Brain microvascular endothelial cell (primary cell): ENCODE results near the gene RYR3.

Experiments
- DNase-seq: peaks from one replicate; pipeline ENCODE4 v3.0.0-alpha.2; 2020
- H3K27ac ChIP-seq: fragments of 250-450 bp; sonication (Bioruptor Pico); 2 replicates; pipeline ENCODE4 v1.5.1; 2020; ENCODE audit warnings: mild to moderate bottlenecking, moderate library complexity
- H3K27me3 ChIP-seq: fragments of 250-450 bp; sonication (Bioruptor Pico); replicated peaks from 2 replicates; pipeline ENCODE4 v1.5.1; 2020; ENCODE audit warnings: mild to moderate bottlenecking
- H3K36me3 ChIP-seq: fragments of 250-450 bp; sonication (Bioruptor Pico); replicated peaks from 2 replicates; pipeline ENCODE4 v1.5.1; 2020; ENCODE audit warnings: mild to moderate bottlenecking
- H3K4me3 ChIP-seq: 2 replicates; pipeline ENCODE4 v1.5.1; 2011; ENCODE audit warnings: low read depth, mild to moderate bottlenecking, control low read depth, low read length, moderate library complexity
- CTCF ChIP-seq: IDR thresholded peaks from 2 replicates; pipeline ENCODE4 v1.5.1; 2011; ENCODE audit warnings: low read depth, mild to moderate bottlenecking, moderate library complexity, low read length, control low read depth, inconsistent platforms; ENCODE audit errors: missing control alignments
- in situ Hi-C: cut with HindIII; loops from 2 replicates; pipeline ENCODE4 v1.10.0; 2017; ENCODE audit warnings: low sequenced_read_pairs, low pct_ligation_motif_present

Gene RYR3

GRCh38 chr15:33716025-33716424 lies 405.3 kb downstream of the RYR3 start:
- no peaks in the 10 kb centered on the region for H3K27me3 ChIP-seq
- in situ Hi-C loops: loop anchor here (25.0 kb wide), 1 partner anchor 479 kb away; no protein-coding TSS in a partner anchor
- no peak for TF ChIP-seq CTCF
- no peak for DNase-seq
- no peak overlapping the region for H3K4me3 ChIP-seq
- no peak overlapping the region for H3K27ac ChIP-seq
- no peaks in the 10 kb centered on the region for H3K36me3 ChIP-seq

GRCh38 chr15:33720952-33721351 lies 410.2 kb downstream of the RYR3 start:
- Histone ChIP-seq H3K27ac (peak overlapping the region; percentile 71), H3K36me3 (no peaks in the 10 kb centered on the region), H3K4me3 (no peak overlapping the region), H3K27me3 (no peaks in the 10 kb centered on the region)
- in situ Hi-C loops: loop anchor here (25.0 kb wide), 1 partner anchor 484 kb away; no protein-coding TSS in a partner anchor
- peak; percentile 82 for DNase-seq
- no peak for TF ChIP-seq CTCF

GRCh38 chr15:33722005-33722672 lies 411.4 kb downstream of the RYR3 start:
- Histone ChIP-seq H3K36me3 (no peaks in the 10 kb centered on the region), H3K27me3 (no peaks in the 10 kb centered on the region), H3K27ac (peak overlapping the region; percentile 71), H3K4me3 (no peak overlapping the region)
- DNase-seq: peak; percentile 37
- in situ Hi-C loops: loop anchor here (25.0 kb wide), 1 partner anchor 485 kb away; no protein-coding TSS in a partner anchor
- TF ChIP-seq CTCF: no peak

- Histone ChIP-seq H3K27me3 (no peaks in the 10 kb centered on the region), H3K36me3 (no peaks in the 10 kb centered on the region), H3K4me3 (no peak overlapping the region), H3K27ac (peak overlapping the region; percentile 71)
- no peak for TF ChIP-seq CTCF
- no peak for DNase-seq
- in situ Hi-C loops: loop anchor here (25.0 kb wide), 1 partner anchor 485 kb away; no protein-coding TSS in a partner anchor
Measured at GRCh38 chr15:33722673-33723015, 411.9 kb downstream of the RYR3 start.

- no peak overlapping the region for H3K27ac ChIP-seq
- no peaks in the 10 kb centered on the region for H3K27me3 ChIP-seq
- in situ Hi-C loops: loop anchor here (25.0 kb wide), 2 partner anchors 263 to 487 kb away; no protein-coding TSS in a partner anchor
- no peak overlapping the region for H3K4me3 ChIP-seq
- no peak for DNase-seq
- H3K36me3 ChIP-seq: no peaks in the 10 kb centered on the region
- no peak for TF ChIP-seq CTCF
Measured at GRCh38 chr15:33724321-33725036, 413.7 kb downstream of the RYR3 start.
